Upper lobe of left lung (tissue), 4 donors: ENCODE measurements around the gene SLC6A6.

ENCODE experiments used
- CTCF ChIP-seq, 6 experiments: fragments of 450-650 bp in 4 of 6; fragments of 200-600 bp in 2 of 6; sonication (generic) in 2 of 6; IDR thresholded peaks; one replicate each; pipeline ENCODE4 v1.5.1; 2016 to 2019; ENCODE audit warnings: antibody characterized with exemption in 6 of 6
- POLR2A ChIP-seq, 4 donors: fragments of 450-650 bp; IDR thresholded peaks; one replicate each; pipeline ENCODE4 v1.5.1; 2016 to 2017; ENCODE audit warnings: antibody characterized with exemption in 4 of 4, mild to moderate bottlenecking in 2 of 4

GRCh38 chr3:14424711-14425580, 22.5 kb downstream of the SLC6A6 start:
- TF ChIP-seq CTCF (IDR thresholded peaks at IDR 0.05) = no peak
- peak in 1 of 4 donors; percentile 28 for TF ChIP-seq POLR2A (IDR thresholded peaks at IDR 0.05)
